ENCODE measurements around the gene CRYBG1. TPM values are rescaled to one million over a fixed set of nuclear protein-coding genes. Genes with fewer than 3 reads are reported as not detected.

The CRYBG1 gene
- total RNA-seq, 1 experiment from 2014 or later = 5.7 TPM

GRCh38 chr6:106385530-106385929, 25.0 kb downstream of the CRYBG1 start:
- H3K4me1 ChIP-seq (ENCODE audit: insufficient read depth, low read length) = no peaks in the 10 kb centered on the region
- no peak for DNase-seq
- no peak overlapping the region for H4K8ac ChIP-seq (replicated peaks; ENCODE audit: insufficient read length, low read depth, low read length)
- no peak overlapping the region for H3T11ph ChIP-seq (ENCODE audit: low read length)
- H4K91ac ChIP-seq (ENCODE audit: insufficient read length, low read depth, low read length) = no peak overlapping the region
- no peak overlapping the region for H2BK15ac ChIP-seq (ENCODE audit: low read depth, low read length)
- Mint-ChIP-seq H3K27ac (no peak overlapping the region; a peak in 1 of 7 replicates), H3K9me3 (peaks cover 3 to 8% of the 10 kb centered on the region in 2 experiments; a peak in 4 of 5 replicates), H3K27me3 (ENCODE audit: low read depth) (no peaks in the 10 kb centered on the region), H3K4me1 (no peaks in the 10 kb centered on the region), H3K36me3 (ENCODE audit: insufficient read depth in 1 of 3, low read depth in 3 of 3) (peaks cover 0 to 8% (median 0%) of the 10 kb centered on the region in 3 experiments; a peak in 2 of 7 replicates), H3K4me3 (no peak overlapping the region)
- H3K23ac ChIP-seq (ENCODE audit: insufficient read length, low read depth, low read length) = no peak overlapping the region
- H3K18ac ChIP-seq (ENCODE audit: insufficient read length, low read depth, low read length) = no peak overlapping the region
- no peaks in the 10 kb centered on the region for H3K27me3 ChIP-seq (ENCODE audit: insufficient read depth, low read length)
- no peaks in the 10 kb centered on the region for H4K20me1 ChIP-seq (ENCODE audit: control insufficient read depth, insufficient read depth, insufficient read length)
- no peak overlapping the region for H4K5ac ChIP-seq (ENCODE audit: insufficient read length, low read depth, low read length)
- H3K4ac ChIP-seq (ENCODE audit: low read depth, low read length) = no peak overlapping the region
- H2BK12ac ChIP-seq (ENCODE audit: insufficient read length, low read depth, low read length) = no peak overlapping the region
- H2BK5ac ChIP-seq (ENCODE audit: insufficient read length, low read length) = no peak overlapping the region
- H3K79me2 ChIP-seq (ENCODE audit: insufficient read depth, low read length) = no peaks in the 10 kb centered on the region
- no peak overlapping the region for H3K56ac ChIP-seq (ENCODE audit: insufficient read length, low read depth, low read length)
- H3K23me2 ChIP-seq (ENCODE audit: insufficient read length, low read depth, low read length, poor library complexity, severe bottlenecking) = no peaks in the 10 kb centered on the region
- no peak overlapping the region for H3K27ac ChIP-seq (ENCODE audit: insufficient read length, low read depth, low read length)
- no peak overlapping the region for H2BK120ac ChIP-seq (ENCODE audit: low read depth, low read length, poor library complexity, severe bottlenecking)
- no peak overlapping the region for H3K4me2 ChIP-seq (ENCODE audit: insufficient read depth, insufficient read length, low read length)
- no peak for TF ChIP-seq CTCF (conservative IDR thresholded peaks at IDR 0.05)
- no CpG with 5 or more reads among the region's 6 CpGs for WGBS (ENCODE audit: extremely low coverage, insufficient read length, low lambda C conversion rate)
- H3K14ac ChIP-seq (ENCODE audit: insufficient read depth, low read length) = no peak overlapping the region
- H3K9me3 ChIP-seq (ENCODE audit: control insufficient read depth, low read depth, low read length) = no peaks in the 10 kb centered on the region
- H3K9ac ChIP-seq (ENCODE audit: extremely low read depth, insufficient read length, low read length) = no peak overlapping the region
- no peak overlapping the region for H2AK5ac ChIP-seq (ENCODE audit: insufficient read length, low read length)
- no peak overlapping the region for H2BK20ac ChIP-seq (ENCODE audit: low read depth, low read length, poor library complexity, severe bottlenecking)
- no peaks in the 10 kb centered on the region for H3K79me1 ChIP-seq (ENCODE audit: insufficient read depth, low read depth, low read length, poor library complexity, severe bottlenecking)
- no peak overlapping the region for H2AFZ ChIP-seq (ENCODE audit: low read length)
